Measurements from ENCODE around the gene UPF1.

Gene UPF1

GRCh38 chr19:18878058-18878797 is 46.5 kb downstream of the UPF1 start:
- Histone ChIP-seq H3K9ac (ENCODE audit: low read length) (no peak overlapping the region), H3K27me3 (ENCODE audit: control insufficient read depth, insufficient read depth, low read length) (no peaks in the 10 kb centered on the region), H3K4me1 (ENCODE audit: control insufficient read depth, insufficient read depth, low read length) (peaks cover 5% of the 10 kb centered on the region), H3K9me3 (ENCODE audit: control insufficient read depth, low read length) (no peaks in the 10 kb centered on the region), H3K4me3 (ENCODE audit: low read length) (no peak overlapping the region), H3K36me3 (ENCODE audit: control insufficient read depth, insufficient read depth, low read length) (no peaks in the 10 kb centered on the region)

GRCh38 chr19:18878858-18879578 is 47.3 kb downstream of the UPF1 start:
- H3K4me1 ChIP-seq (ENCODE audit: control insufficient read depth, insufficient read depth, low read length) = peaks cover 11% of the 10 kb centered on the region
- H3K4me3 ChIP-seq (ENCODE audit: low read length) = no peak overlapping the region
- no peaks in the 10 kb centered on the region for H3K27me3 ChIP-seq (ENCODE audit: control insufficient read depth, insufficient read depth, low read length)
- H3K9ac ChIP-seq (ENCODE audit: low read length) = no peak overlapping the region
- H3K9me3 ChIP-seq (ENCODE audit: control insufficient read depth, low read length) = no peaks in the 10 kb centered on the region
- no peaks in the 10 kb centered on the region for H3K36me3 ChIP-seq (ENCODE audit: control insufficient read depth, insufficient read depth, low read length)

GRCh38 chr19:18879579-18880373 is 48.0 kb downstream of the UPF1 start:
- H3K9ac ChIP-seq (ENCODE audit: low read length) = no peak overlapping the region
- H3K27me3 ChIP-seq (ENCODE audit: control insufficient read depth, insufficient read depth, low read length) = no peaks in the 10 kb centered on the region
- peaks cover 11% of the 10 kb centered on the region for H3K4me1 ChIP-seq (ENCODE audit: control insufficient read depth, insufficient read depth, low read length)
- H3K9me3 ChIP-seq (ENCODE audit: control insufficient read depth, low read length) = no peaks in the 10 kb centered on the region
- no peak overlapping the region for H3K4me3 ChIP-seq (ENCODE audit: low read length)
- no peaks in the 10 kb centered on the region for H3K36me3 ChIP-seq (ENCODE audit: control insufficient read depth, insufficient read depth, low read length)

GRCh38 chr19:18881491-18881890 is 49.7 kb downstream of the UPF1 start:
- Histone ChIP-seq H3K9me3 (ENCODE audit: control insufficient read depth, low read length) (no peaks in the 10 kb centered on the region), H3K4me1 (ENCODE audit: control insufficient read depth, insufficient read depth, low read length) (peaks cover 11% of the 10 kb centered on the region), H3K4me3 (ENCODE audit: low read length) (no peak overlapping the region), H3K27me3 (ENCODE audit: control insufficient read depth, insufficient read depth, low read length) (no peaks in the 10 kb centered on the region), H3K9ac (ENCODE audit: low read length) (no peak overlapping the region), H3K36me3 (ENCODE audit: control insufficient read depth, insufficient read depth, low read length) (no peaks in the 10 kb centered on the region)

GRCh38 chr19:18883526-18884304 is 52.0 kb downstream of the UPF1 start:
- no peak overlapping the region for H3K4me3 ChIP-seq (ENCODE audit: low read length)
- H3K27me3 ChIP-seq (ENCODE audit: control insufficient read depth, insufficient read depth, low read length) = no peaks in the 10 kb centered on the region
- H3K36me3 ChIP-seq (ENCODE audit: control insufficient read depth, insufficient read depth, low read length) = no peaks in the 10 kb centered on the region
- H3K9ac ChIP-seq (ENCODE audit: low read length) = no peak overlapping the region
- H3K9me3 ChIP-seq (ENCODE audit: control insufficient read depth, low read length) = no peaks in the 10 kb centered on the region
- peaks cover 11% of the 10 kb centered on the region for H3K4me1 ChIP-seq (ENCODE audit: control insufficient read depth, insufficient read depth, low read length)

- no peaks in the 10 kb centered on the region for H3K36me3 ChIP-seq (ENCODE audit: control insufficient read depth, insufficient read depth, low read length)
- H3K4me3 ChIP-seq (ENCODE audit: low read length) = no peak overlapping the region
- peaks cover 6% of the 10 kb centered on the region for H3K4me1 ChIP-seq (ENCODE audit: control insufficient read depth, insufficient read depth, low read length)
- H3K9me3 ChIP-seq (ENCODE audit: control insufficient read depth, low read length) = no peaks in the 10 kb centered on the region
- no peaks in the 10 kb centered on the region for H3K27me3 ChIP-seq (ENCODE audit: control insufficient read depth, insufficient read depth, low read length)
- H3K9ac ChIP-seq (ENCODE audit: low read length) = no peak overlapping the region
These were observed 55.2 kb downstream of the UPF1 start for GRCh38 chr19:18886972-18887371.

GRCh38 chr19:18889949-18890745 is 58.4 kb downstream of the UPF1 start:
- Histone ChIP-seq H3K27me3 (ENCODE audit: control insufficient read depth, insufficient read depth, low read length) (peaks cover 21% of the 10 kb centered on the region), H3K36me3 (ENCODE audit: control insufficient read depth, insufficient read depth, low read length) (no peaks in the 10 kb centered on the region), H3K4me1 (ENCODE audit: control insufficient read depth, insufficient read depth, low read length) (peaks cover 5% of the 10 kb centered on the region), H3K9me3 (ENCODE audit: control insufficient read depth, low read length) (no peaks in the 10 kb centered on the region), H3K4me3 (ENCODE audit: low read length) (no peak overlapping the region), H3K9ac (ENCODE audit: low read length) (no peak overlapping the region)

GRCh38 chr19:18893587-18894253 is 62.0 kb downstream of the UPF1 start:
- Histone ChIP-seq H3K9ac (ENCODE audit: low read length) (no peak overlapping the region), H3K4me1 (ENCODE audit: control insufficient read depth, insufficient read depth, low read length) (peaks cover 11% of the 10 kb centered on the region), H3K4me3 (ENCODE audit: low read length) (no peak overlapping the region), H3K27me3 (ENCODE audit: control insufficient read depth, insufficient read depth, low read length) (peaks cover 39% of the 10 kb centered on the region), H3K9me3 (ENCODE audit: control insufficient read depth, low read length) (no peaks in the 10 kb centered on the region), H3K36me3 (ENCODE audit: control insufficient read depth, insufficient read depth, low read length) (no peaks in the 10 kb centered on the region)

GRCh38 chr19:18894254-18895037 is 62.7 kb downstream of the UPF1 start:
- no peak overlapping the region for H3K4me3 ChIP-seq (ENCODE audit: low read length)
- H3K27me3 ChIP-seq (ENCODE audit: control insufficient read depth, insufficient read depth, low read length) = peaks cover 39% of the 10 kb centered on the region
- no peak overlapping the region for H3K9ac ChIP-seq (ENCODE audit: low read length)
- no peaks in the 10 kb centered on the region for H3K36me3 ChIP-seq (ENCODE audit: control insufficient read depth, insufficient read depth, low read length)
- peaks cover 16% of the 10 kb centered on the region for H3K4me1 ChIP-seq (ENCODE audit: control insufficient read depth, insufficient read depth, low read length)
- no peaks in the 10 kb centered on the region for H3K9me3 ChIP-seq (ENCODE audit: control insufficient read depth, low read length)

GRCh38 chr19:18895038-18895823 is 63.5 kb downstream of the UPF1 start:
- H3K9ac ChIP-seq (ENCODE audit: low read length) = no peak overlapping the region
- no peak overlapping the region for H3K4me3 ChIP-seq (ENCODE audit: low read length)

More at GRCh38 chr19:18895038-18895823, 63.5 kb downstream of the UPF1 start:
- no peaks in the 10 kb centered on the region for H3K9me3 ChIP-seq (ENCODE audit: control insufficient read depth, low read length)
- peaks cover 39% of the 10 kb centered on the region for H3K27me3 ChIP-seq (ENCODE audit: control insufficient read depth, insufficient read depth, low read length)
- H3K4me1 ChIP-seq (ENCODE audit: control insufficient read depth, insufficient read depth, low read length) = peaks cover 16% of the 10 kb centered on the region
- H3K36me3 ChIP-seq (ENCODE audit: control insufficient read depth, insufficient read depth, low read length) = no peaks in the 10 kb centered on the region
